GM21717 (cell line): ENCODE data around the gene PARP6.
A peak's percentile ranks its signal among the peaks of the same experiment; 100 is the strongest.

Experiments
- ATAC-seq: cut with Tn5 transposase; IDR thresholded peaks from one replicate; pipeline ENCODE4 v1.9.1; 2021; ENCODE audit warnings: mild to moderate bottlenecking, moderate library complexity; ENCODE audit not compliant: unreplicated experiment

The PARP6 gene

DNA sequence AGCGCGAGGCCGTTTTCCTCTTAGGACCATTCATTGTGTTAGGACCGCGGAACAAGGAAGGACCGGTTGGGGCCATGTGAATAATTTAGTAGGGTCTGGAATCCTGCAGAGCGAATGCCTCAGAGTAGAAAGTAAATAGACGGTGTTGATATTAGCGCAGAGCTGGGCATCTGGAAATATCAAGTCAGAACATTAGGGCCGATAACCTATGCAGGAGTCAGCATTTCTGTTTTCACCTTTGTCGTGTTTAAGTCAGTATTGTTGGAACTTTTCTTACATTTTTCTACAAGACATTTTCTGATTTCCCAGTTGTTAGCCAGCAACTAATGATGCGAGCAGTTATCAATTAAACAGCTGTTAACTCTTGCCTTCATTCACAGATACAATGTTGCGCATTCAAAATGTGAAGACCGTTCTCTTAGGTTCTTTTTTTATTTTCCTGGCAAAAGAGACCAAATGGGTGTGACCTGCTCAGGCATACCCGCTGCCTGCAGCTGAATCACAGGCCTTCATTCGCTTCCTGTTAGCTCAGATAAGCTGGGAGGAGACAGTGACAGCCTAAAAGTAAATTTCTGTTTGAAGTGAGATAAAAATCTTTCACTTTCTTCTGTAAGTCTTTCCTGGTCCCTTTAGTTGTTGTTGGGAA, 40.4 kb downstream of the PARP6 start:
- no peak for ATAC-seq

DNA sequence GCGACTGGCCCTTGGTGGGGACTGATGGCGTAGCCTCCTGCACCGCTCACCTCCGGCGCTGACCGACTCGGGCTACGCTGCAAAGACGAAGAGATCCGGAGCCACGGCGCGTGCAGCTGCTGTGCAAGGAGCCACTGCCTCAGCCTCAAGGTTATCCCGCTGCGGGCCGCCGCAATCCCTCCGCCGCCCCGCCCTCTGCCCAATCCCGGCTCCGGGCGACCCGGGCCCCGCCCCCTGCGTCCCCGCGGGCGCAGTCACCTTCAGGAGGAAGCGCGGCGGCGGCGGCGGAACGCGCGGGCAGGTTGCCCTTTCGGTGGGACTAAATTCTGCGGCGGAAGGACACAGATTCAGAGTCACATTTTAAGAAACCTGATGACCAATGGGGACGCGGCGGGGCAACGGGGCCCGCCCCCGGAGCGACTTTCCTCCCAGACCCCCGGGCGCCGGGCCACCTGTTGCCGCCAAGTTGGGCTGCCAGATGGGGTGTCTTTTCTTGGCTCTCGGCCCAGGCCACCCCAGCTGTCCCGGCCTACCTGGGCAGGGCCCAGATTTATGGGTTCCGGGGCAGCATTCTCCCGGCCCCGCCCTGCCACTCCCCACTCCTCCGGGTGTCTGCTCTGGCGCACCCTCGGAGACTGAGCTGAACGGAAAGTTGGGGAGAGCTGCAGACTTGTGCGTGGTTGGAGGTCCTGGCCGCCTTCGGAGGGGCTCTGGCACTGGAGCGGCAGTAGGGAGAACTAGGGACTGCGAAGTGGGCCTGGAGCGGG, 41.1 kb downstream of the PARP6 start, which contains the start of gene PKM:
Gene PKM, minus strand, starts transcription at position 125 of the 767 bp plus-strand sequence. CDS start 12,093 bp downstream, outside the sequence.
- peak; percentile 29 for ATAC-seq

DNA sequence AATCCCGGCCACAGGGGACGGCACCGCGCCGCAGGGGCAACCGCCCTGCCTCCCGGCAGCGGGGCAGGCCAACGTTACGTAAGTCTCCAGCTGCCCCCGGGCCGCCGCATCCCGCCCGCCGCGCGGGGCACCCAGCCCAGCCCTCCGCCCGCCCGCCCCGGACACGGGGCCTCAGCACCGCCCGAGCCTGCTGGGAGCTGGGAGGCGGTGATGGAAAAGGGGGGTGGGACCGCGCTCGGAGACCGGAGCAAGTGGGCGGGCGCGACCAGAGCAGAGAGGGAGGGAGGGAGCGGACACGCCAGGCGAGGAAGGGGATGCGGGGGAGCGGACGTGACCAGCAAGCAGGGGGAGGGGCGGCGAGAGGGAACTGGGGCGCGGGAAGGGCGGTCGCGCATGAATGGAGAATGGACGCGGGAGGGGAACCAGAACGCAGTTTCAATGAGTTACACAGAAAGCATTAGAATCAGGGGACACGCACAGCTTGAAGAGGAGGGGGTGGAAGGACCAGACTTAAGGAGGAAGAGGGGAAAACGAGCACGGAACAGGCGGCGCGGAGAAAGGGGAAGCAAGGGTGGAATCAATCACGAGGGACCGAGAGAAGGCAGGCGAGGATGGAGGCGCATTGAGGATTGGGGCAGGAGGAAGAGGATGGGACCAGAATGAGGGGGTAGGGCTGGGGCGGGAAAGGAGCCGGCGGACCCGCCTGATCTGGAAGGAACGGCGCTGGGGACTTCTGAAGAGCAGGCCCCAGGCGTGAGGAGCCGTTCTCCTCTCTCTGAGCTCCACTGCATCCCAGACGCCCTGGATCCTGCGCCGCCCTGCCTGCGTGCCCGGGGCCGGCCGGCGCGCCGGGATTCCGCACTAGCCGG, 41.9 kb downstream of the PARP6 start:
- no peak for ATAC-seq

DNA sequence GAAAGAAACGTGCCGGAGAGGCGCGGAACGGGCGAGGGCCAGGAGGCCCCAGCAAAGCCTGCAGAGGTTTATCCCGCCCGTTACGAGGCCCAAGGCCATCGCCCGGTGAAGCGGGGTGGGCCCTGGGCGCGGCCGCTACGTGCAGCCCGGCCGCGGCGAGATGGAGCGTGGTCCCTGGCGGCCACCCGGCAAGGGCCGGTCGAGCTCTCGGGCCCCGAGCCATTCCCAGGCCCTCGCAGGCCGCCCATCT, 42.5 kb downstream of the PARP6 start:
- no peak for ATAC-seq

DNA sequence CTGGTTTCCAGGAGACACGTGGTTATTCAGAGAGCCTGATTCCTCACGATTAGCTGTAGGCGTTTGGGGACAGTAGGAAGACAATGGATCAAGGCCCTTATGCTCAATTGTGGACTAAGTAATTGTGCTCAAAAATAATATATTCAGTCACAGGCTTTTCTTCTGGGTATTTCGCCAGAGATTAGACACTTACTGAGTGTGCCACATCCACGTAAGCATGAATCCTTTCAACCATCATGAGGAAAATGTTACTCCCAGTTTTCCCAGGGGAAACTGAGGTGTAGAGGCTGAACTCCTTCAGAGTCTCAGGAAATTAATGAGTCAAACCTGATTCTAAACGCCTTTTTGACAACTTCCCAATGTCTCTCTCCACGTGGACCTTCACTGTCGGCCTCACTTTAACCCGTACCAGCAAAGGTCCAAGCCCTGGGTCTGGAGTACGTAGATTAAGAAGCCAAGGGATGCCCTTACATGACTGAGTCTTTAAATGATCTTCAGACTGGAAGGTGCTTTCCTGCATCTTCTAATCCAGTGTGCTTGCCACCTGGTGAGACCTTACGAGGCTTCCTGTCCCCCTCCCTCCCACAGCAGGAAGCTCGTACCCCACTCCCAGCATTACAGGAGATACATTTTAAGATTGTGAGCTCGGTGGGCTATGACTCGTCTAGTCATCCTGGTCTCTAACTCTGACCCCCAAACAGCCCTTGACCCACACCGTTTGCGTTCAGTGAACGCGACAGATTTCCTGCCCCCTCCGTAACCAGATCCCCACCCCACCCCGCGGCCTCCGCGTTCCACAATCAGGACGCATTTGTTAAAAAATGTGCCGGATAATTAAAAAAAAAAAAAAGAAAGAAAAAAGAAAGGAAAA, 43.0 kb downstream of the PARP6 start:
- no peak for ATAC-seq

DNA sequence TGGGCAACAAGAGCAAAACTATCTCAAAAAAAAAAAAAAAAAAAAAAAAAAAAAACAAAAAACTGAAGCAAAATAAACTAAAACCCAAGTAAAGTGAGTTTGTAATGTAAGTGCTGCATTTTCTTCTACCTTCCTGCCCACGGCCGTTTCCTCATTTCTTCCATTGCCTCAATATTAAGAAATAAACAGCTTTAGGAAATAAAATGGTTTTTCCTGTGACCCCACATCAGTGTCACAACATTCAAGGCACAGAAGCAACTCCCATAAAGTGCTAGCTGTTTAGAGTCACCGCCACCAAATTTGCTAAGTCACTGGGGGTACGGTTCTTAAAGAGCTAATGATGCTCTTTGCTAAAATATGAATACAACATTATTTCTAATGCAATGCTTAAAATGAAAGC, 44.6 kb downstream of the PARP6 start:
- no peak for ATAC-seq

DNA sequence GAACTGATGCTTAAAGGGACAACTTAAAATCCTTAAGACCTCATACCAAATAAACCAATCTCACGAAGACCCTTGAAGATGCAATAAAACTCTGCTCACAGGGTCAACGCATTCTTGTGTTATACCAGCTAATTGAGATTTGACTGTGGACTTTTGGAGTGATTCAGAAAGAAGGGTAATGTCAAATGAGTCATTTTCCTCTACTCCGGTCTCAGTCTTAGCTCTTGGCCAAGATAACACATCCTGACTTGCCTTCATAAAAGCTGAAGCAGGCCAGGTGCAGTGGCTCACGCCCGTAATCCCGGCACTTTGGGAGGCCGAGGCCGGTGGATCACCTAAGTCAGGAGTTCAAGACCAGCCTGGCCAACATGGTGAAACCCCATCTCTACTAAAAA, 45.2 kb downstream of the PARP6 start:
- no peak for ATAC-seq

DNA sequence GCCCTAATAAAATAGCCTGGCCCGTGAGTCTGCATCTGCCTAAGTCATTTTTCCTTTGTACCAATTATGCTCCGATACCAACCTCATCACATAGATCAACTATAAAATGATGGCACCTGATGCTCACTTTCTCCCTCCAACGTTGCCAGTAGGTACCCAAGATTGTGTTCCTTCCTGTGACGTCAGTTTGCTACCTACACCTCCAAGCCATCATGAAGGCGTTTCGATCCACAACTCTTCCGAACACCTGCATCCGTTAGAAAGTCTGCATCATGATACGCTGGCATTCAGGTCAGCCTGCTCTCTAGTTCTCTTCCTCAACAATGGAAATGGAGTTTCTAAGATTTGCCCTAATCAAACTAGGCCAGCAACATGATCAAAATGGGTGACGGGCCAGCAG, 49.1 kb downstream of the PARP6 start:
- no peak for ATAC-seq

DNA sequence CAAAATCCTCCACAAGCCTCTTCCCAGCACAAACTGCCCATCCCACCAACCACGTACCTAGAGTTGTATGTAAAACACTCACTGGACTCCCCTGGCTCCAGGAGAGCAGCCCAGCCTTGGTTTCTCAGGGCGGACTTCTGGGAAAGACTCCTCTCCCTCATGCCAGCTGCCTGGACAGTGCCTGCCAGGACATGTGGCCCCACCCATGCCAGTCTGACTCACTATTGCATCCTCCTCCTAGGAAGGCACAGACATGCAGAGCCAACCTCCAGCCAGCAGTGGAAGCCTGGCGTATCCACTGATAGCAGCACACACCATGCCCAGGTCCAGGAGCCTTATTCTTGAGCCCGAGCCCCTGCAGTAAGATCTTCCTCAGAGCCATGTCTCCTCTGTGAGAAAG, 50.0 kb downstream of the PARP6 start:
- no peak for ATAC-seq

DNA sequence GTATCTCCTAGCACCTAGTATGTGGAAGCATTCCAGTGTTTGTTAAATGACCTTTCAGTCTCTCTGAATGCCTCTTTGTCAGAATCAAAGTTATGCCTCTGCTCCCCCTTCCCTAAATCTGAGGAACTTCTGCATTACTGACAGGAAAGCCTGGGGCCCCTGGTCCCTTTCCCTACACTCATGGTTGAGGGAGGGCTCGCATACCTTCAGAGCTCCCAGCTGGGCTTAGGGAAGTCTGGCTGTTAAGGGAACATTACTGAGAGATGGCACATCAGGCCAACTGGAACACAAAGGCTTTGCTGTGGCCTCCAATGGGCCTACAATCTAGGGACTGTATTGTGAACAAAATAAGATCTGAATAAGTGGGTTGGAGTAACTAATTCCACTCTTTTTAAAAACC, 51.7 kb downstream of the PARP6 start:
- ATAC-seq, result no peak

DNA sequence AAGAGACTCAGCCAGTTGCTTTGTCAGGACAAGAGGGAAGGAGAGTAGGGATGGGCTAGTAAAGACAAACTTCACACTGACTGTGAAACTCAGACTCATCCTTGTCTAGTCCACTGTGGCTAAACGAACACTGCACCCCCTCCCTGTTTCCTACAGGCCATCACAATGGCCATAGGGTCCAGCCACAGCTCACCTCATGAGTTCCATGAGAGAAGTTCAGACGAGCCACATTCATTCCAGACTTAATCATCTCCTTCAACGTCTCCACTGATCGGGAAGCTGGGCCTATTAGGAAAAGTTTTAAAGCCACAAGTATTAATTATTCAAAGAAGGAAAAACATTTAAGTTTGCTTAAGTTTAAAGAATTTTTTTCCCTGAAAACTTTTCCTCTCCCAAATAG, 55.1 kb downstream of the PARP6 start:
- ATAC-seq, result no peak

DNA sequence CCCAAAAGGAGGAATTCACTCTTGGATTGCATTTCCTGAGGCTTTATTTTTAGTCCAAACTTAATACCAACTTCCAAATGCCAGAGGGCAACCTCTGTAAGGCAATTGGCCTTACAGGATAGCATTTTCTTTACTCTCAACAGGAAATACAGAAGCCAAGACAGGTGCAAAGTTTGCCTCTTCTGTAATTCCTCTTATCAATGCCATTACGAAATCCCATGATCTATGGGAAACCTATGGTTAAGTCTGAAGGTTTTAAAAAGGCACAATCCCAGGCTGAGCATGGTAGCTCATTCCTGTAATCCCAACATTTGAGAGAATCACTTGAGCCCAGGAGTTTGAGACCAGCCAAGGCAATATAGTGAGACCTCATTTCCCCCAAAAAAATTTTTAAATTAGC, 56.3 kb downstream of the PARP6 start:
- no peak for ATAC-seq

DNA sequence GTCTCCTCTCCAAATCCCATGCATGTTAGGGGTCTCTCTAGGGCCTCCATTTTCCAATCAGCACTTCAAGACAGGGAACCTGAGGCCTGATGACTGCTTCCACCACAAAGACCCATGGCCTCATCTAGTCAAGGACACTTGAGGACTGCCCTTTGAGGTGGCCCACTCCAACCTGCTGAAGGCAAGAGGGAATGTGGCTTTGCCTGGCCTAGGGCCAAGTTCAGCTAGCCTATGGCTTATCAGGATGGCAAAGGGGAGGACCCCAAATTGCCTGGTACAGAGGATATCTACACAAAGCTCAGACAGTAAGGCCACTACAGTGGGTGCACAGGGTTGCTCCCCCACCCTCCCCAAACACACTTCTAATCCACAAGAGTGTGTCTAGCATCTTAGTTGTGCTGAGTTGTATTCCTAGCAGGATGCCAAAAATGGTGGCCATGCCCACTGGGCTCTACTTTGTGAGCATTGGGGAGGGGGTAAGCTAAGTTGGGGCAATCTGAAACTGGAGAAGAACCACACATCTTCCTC, 64.7 kb downstream of the PARP6 start:
- ATAC-seq, result no peak

DNA sequence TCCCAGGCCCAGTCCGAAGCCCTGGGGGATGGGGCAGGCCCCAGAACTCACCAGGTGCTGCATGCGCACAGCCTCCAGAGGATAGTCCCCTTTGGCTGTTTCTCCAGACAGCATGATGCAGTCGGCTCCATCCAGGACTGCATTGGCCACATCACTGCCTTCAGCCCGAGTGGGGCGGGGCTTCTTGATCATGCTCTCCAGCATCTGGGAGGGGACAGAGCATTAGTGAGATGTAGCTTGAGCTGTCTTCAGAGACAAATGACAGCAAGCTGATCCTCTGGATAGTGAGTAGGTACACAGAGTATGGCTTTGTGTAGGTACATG, 65.7 kb downstream of the PARP6 start:
- ATAC-seq, result no peak

DNA sequence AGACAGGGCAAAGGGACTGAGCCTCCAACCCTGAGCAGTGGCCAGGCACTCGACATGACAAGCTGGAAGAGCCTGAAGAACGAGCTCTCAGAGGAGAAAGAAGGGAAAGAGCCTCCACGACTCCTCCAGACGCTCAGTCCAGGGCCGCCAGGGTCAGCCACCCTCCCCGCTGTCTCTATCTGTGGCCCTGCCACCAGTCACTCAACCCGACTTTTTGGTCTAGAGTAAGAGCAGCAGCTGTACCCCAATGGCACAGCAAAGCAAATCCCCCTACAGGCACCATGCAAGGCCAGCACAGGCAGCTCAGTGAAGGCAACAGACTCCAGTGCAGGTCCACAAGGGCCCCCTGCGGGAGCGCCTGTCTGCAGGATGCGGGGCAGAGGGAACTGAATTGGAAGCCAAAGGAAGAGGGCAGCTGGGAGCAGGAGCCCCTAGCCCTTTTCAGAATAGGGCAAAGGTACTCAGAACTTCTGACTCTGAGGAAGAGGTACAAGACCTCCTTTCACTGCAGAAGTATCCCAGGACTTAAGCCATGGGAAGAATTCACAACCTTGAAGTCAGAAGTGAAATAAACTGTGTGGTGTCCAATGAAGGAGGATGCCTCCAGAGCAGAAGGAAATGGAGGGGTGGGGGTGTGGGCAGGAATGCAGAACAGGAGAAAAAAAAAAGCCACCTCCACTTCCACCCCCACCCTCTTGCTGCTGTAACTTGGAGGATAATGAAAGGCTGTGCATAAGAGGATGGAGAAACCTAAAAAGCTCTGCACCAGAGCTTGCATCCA, 66.3 kb downstream of the PARP6 start:
- no peak for ATAC-seq

DNA sequence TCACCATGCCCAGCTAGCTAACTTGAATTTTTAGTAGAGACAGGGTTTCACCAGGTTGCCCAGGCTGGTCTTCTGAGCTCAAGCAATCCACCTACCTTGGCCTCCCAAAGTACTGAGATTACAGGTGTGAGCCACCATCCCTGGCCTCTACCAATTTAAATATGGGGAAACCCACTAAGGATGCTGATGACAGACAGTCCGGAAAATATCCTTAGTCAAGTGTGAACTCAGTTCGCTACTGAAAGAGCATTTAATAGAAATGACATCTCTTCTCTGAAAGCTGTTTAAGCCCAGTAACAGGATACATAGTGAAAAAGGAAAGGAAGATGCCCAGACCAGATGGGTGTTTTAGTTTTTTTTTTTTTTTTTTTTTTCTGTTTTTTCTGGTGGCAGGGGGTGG, 67.1 kb downstream of the PARP6 start:
- ATAC-seq, result no peak

DNA sequence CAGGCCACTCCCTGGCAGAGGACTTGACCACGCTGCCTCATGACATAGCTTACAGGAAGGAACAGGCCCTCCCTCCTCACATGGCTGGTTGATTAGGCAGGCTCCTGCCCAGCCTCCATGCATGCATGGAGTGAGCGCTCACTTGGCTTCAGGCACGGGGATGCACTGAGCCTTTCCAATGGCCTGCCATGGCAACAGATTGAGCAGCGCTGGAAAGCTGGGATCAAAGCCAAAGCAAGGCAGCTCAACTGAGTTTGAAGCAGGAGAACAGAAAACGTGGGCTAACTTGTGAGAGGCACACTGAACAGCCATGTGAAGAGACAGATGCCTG, 68.9 kb downstream of the PARP6 start:
- no peak for ATAC-seq

DNA sequence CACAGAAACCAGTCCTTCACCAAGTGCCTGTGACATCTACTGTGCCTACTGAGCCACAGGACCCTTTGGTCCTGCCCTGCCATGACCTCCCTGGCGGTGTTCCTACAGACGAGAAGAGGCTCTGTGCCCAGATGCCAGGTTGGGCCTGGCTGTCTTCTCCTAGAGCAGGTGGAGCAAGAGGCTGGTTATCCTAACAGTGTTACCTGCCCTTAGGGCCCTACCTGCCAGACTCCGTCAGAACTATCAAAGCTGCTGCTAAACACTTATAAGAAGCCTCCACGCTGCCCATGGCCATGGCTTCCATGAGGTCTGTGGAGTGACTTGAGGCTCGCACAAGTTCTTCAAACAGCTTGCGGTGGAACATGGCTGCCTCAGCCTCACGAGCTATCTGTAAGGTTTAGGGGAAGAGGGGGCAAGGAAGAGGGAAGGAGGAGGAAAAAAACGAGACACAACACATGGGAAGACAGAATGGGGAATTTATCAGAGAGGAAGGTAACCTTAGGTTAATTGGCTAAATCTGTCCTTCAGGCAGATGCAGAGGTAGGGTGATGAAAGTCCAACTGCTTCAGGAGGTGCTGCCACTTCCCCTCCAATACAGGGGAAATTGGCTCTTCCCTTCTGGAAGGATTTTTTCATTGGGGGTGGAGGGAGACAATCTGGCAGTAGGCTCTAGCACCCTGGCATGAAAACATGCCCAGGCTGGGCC, 69.4 kb downstream of the PARP6 start:
- ATAC-seq, result no peak

DNA sequence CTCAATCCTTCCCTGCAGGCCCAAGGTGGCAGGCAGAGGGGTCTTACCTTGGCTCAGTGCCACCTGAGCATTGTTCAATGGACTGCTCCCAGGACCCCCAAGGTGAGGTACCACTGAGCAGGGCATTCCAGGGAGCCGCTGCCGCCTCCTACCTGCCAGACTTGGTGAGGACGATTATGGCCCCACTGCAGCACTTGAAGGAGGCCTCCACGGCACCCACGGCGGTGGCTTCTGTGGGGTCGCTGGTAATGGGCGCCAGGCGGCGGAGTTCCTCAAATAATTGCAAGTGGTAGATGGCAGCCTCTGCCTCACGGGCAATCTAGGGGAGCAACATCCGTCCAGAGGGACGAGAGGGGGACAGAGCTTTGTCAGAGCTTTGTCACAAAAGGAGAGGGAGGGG, 70.1 kb downstream of the PARP6 start:
- no peak for ATAC-seq
